Coronary artery (tissue), 2 donors: ENCODE measurements around the gene ATP6V1G3.
"Not testable (repeated sequence)": the region's sequence is repeated elsewhere in the genome, so short reads cannot be mapped to it uniquely, and the experiment has no call there.

Experiments used
- DNase-seq: peaks from one replicate; pipeline ENCODE4 v3.0.0-alpha.2; 2017; ENCODE audit warnings: low spot score
- H3K27ac ChIP-seq, 2 donors: fragments of 200-600 bp; sonication (generic); one replicate each; pipeline ENCODE4 v1.5.1; 2016 to 2019
- H3K4me3 ChIP-seq: fragments of 200-600 bp; sonication (generic); 2 replicates; pipeline ENCODE4 v1.5.1; 2016; ENCODE audit warnings: mild to moderate bottlenecking, moderate library complexity
- CTCF ChIP-seq: fragments of 200-600 bp; sonication (generic); IDR thresholded peaks from one replicate; pipeline ENCODE4 v1.5.1; 2019; ENCODE audit warnings: antibody characterized with exemption

Gene ATP6V1G3

GRCh38 chr1:198483645-198484044 lies 56.8 kb downstream of the ATP6V1G3 start:
- DNase-seq, result no peak
- no peak overlapping the region for H3K4me3 ChIP-seq
- TF ChIP-seq CTCF, result no peak
- H3K27ac ChIP-seq, result no peak overlapping the region

DNA sequence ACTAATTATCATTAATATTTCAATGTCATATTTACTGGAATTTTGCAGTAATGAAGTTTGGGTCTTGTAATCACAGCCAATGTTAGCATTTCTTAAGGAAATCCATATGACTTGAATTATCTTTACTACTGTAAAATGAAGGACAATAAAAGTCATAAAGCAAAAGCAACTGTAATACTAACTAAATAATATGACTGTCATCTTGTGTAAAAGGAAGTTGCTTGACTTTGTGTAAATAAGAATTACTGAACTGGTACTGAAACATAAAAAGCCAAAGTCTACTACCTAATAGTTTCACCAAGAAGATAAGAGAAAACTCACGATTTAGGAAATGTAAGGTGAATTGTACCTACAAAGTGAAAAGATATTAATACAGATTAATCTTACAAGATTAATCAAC lies 57.5 kb downstream of the ATP6V1G3 start:
- H3K27ac ChIP-seq, result no peak overlapping the region
- no peak overlapping the region for H3K4me3 ChIP-seq
- no peak for TF ChIP-seq CTCF
- no peak for DNase-seq

DNA sequence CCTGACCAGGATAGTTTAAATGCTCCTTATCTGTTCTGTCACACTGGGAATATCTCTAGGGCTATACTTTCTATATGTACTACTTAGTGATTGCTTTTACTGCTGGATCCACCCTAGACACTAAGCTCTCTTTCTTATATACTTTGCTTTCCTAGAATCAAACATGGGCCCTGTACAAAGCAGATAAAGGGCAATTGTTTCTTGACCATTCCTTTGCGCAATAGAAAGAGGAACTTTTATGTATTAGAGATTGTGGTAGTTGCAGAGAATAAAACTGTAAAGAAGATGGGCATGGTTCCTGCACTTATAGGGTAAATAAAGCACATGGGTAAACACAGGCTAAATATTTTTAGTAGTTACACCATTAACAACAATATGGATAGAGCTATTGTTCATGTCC lies 58.8 kb downstream of the ATP6V1G3 start:
- TF ChIP-seq CTCF, result no peak
- Histone ChIP-seq H3K4me3 (no peak overlapping the region), H3K27ac (no peak overlapping the region)
- no peak for DNase-seq

DNA sequence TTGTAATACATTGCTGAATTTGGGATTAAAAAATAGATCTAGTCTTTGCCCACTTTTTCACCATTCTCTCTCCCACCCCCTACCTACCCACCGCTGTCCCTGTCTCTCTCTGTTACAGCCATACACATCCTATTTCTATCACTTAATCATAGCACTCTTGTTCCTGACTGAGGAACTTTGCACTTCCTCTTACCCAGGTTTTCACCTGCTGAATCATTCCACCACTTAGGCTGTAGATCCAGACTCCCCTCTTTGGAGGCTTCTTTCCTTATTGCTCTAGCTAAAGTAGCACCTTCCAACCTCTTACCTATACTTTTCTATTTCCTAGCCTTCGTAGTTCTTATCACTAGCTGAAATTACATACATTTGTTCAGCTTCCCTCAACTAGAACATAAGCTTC lies 59.6 kb downstream of the ATP6V1G3 start:
- DNase-seq, result no peak
- TF ChIP-seq CTCF, result no peak

DNA sequence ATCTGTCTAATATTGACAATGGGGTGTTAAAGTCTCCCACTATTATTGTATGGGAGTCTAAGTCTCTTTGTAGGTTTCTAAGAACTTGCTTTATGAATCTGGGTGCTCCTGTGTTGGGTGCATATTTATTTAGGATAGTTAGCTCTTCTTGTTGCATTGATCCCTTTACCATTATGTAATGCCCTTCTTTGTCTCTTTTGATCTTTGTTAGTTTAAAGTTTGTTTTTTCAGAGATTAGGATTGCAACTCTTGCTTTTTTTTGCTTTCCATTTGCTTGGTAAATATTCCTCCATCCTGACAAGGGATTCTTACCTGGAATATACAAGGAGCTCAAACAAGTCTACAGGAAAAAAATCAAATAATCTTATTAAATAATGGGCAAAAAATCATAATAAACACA lies 63.1 kb downstream of the ATP6V1G3 start:
- not testable (repeated sequence) for H3K27ac ChIP-seq, DNase-seq, H3K4me3 ChIP-seq

More for the DNA sequence above, 59.6 kb downstream of the ATP6V1G3 start:
- Histone ChIP-seq H3K27ac (no peak overlapping the region), H3K4me3 (no peak overlapping the region)
